Peyer's patch (tissue), 4 donors: Measurements from ENCODE around the gene RPL3. TPM values are rescaled to one million over a fixed set of nuclear protein-coding genes. Genes with fewer than 3 reads are reported as not detected.
A peak's percentile ranks its signal among the peaks of the same experiment; 100 is the strongest.

Experiments
- DNase-seq, 3 donors: peaks; one replicate each; pipeline ENCODE4 v3.0.0-alpha.2; 2017 to 2019
- H3K27ac ChIP-seq, 4 donors: fragments of 200-600 bp; sonication (generic); one replicate each; pipeline ENCODE4 v1.5.1; 2016 to 2019
- H3K27me3 ChIP-seq, 2 donors: fragments of 200-600 bp; sonication (generic); one replicate each; pipeline ENCODE4 v1.5.1; 2019
- H3K36me3 ChIP-seq, 3 donors: fragments of 200-600 bp; sonication (generic); one replicate each; pipeline ENCODE4 v1.5.1; 2016 to 2019
- H3K4me1 ChIP-seq, 4 donors: fragments of 200-600 bp; sonication (generic); one replicate each; pipeline ENCODE4 v1.5.1; 2016 to 2019
- H3K4me3 ChIP-seq, 4 donors: fragments of 200-600 bp; sonication (generic); 1 replicate in 3 of 4; 2 replicates in 1 of 4; pipeline ENCODE4 v1.5.1; 2016 to 2019; ENCODE audit warnings: mild to moderate bottlenecking in 1 of 4
- H3K9me3 ChIP-seq, 4 donors: fragments of 200-600 bp; sonication (generic); one replicate each; pipeline ENCODE4 v1.5.1; 2016 to 2019; ENCODE audit warnings: mild to moderate bottlenecking in 1 of 4
- CTCF ChIP-seq, 6 experiments: fragments of 450-650 bp in 4 of 6; fragments of 200-600 bp in 2 of 6; sonication (generic) in 1 of 6; IDR thresholded peaks; one replicate each; pipeline ENCODE4 v1.5.1; 2017 to 2019; ENCODE audit warnings: antibody characterized with exemption in 6 of 6, mild to moderate bottlenecking in 3 of 6, moderate library complexity in 1 of 6
- POLR2A ChIP-seq, 2 donors: fragments of 450-650 bp; IDR thresholded peaks; one replicate each; pipeline ENCODE4 v1.5.1; 2017; ENCODE audit warnings: antibody characterized with exemption in 2 of 2, mild to moderate bottlenecking in 2 of 2, moderate library complexity in 2 of 2
- total RNA-seq, 4 donors: library from RNA; depleted of rRNA; stranded (reverse); fragments of >200 nt; gene quantifications; one replicate each; pipeline ENCODE4 v1.1.0, GENCODE V29; 2016

RPL3 gene
- total RNA-seq, 4 donors from 2014 or later, result 736 to 1,914 (median 1,266) TPM

GRCh38 chr22:39317084-39317774 lies 2.2 kb downstream of the RPL3 start:
- H3K27me3 ChIP-seq, result no peaks in the 10 kb centered on the region
- TF ChIP-seq POLR2A (IDR thresholded peaks at IDR 0.05), result no peak
- no peak for TF ChIP-seq CTCF (IDR thresholded peaks at IDR 0.05)
- peak overlapping the region; percentile 89 to 99 (median 94) for H3K27ac ChIP-seq
- peak overlapping the region in 3 of 4 donors; percentile 18 to 73 (median 69) for H3K4me3 ChIP-seq
- H3K9me3 ChIP-seq, result no peaks in the 10 kb centered on the region
- peaks cover 5 to 37% (median 25%) of the 10 kb centered on the region in 4 donors for H3K4me1 ChIP-seq
- peaks cover 0 to 57% (median 5%) of the 10 kb centered on the region in 3 donors for H3K36me3 ChIP-seq
- peak; percentile 46 to 74 (median 57) for DNase-seq

- H3K9me3 ChIP-seq, result no peaks in the 10 kb centered on the region
- H3K27me3 ChIP-seq, result no peaks in the 10 kb centered on the region
- H3K4me1 ChIP-seq, result peaks cover 5 to 37% (median 25%) of the 10 kb centered on the region in 4 donors
- peak; percentile 73 to 84 (median 75) for DNase-seq
- TF ChIP-seq POLR2A (IDR thresholded peaks at IDR 0.05) (no peak), CTCF (IDR thresholded peaks at IDR 0.05) (peak; percentile 75 to 86 (median 79))
- peaks cover 0 to 63% (median 5%) of the 10 kb centered on the region in 3 donors for H3K36me3 ChIP-seq
- peak overlapping the region in 3 of 4 donors; percentile 38 to 89 (median 45) for H3K27ac ChIP-seq
- peak overlapping the region in 2 of 4 donors; percentile 18 to 20 for H3K4me3 ChIP-seq
Observed at GRCh38 chr22:39316440-39317083, 2.9 kb downstream of the RPL3 start.

GRCh38 chr22:39315389-39315788 lies 4.0 kb downstream of the RPL3 start:
- Histone ChIP-seq H3K4me1 (peaks cover 5 to 37% (median 25%) of the 10 kb centered on the region in 4 donors), H3K4me3 (no peak overlapping the region), H3K9me3 (no peaks in the 10 kb centered on the region), H3K36me3 (peaks cover 0 to 66% (median 5%) of the 10 kb centered on the region in 3 donors), H3K27ac (no peak overlapping the region), H3K27me3 (no peaks in the 10 kb centered on the region)
- TF ChIP-seq POLR2A (IDR thresholded peaks at IDR 0.05), result no peak
- no peak for TF ChIP-seq CTCF (IDR thresholded peaks at IDR 0.05)
- peak in 1 of 3 donors; percentile 36 for DNase-seq

- H3K36me3 ChIP-seq, result peaks cover 0 to 66% (median 5%) of the 10 kb centered on the region in 3 donors
- no peak for DNase-seq
- TF ChIP-seq CTCF (IDR thresholded peaks at IDR 0.05) (no peak), POLR2A (IDR thresholded peaks at IDR 0.05) (no peak)
- no peaks in the 10 kb centered on the region for H3K27me3 ChIP-seq
- no peaks in the 10 kb centered on the region for H3K9me3 ChIP-seq
- peaks cover 5 to 37% (median 25%) of the 10 kb centered on the region in 4 donors for H3K4me1 ChIP-seq
- no peak overlapping the region for H3K4me3 ChIP-seq
- H3K27ac ChIP-seq, result no peak overlapping the region
Observed at GRCh38 chr22:39314251-39314971, 5.0 kb downstream of the RPL3 start.

- Histone ChIP-seq H3K36me3 (peaks cover 0 to 66% (median 5%) of the 10 kb centered on the region in 3 donors), H3K9me3 (no peaks in the 10 kb centered on the region), H3K27me3 (no peaks in the 10 kb centered on the region), H3K4me1 (peaks cover 5 to 42% (median 21%) of the 10 kb centered on the region in 4 donors), H3K4me3 (no peak overlapping the region), H3K27ac (no peak overlapping the region)
- TF ChIP-seq POLR2A (IDR thresholded peaks at IDR 0.05), result no peak
- DNase-seq, result peak in 1 of 3 donors; percentile 34
Observed at GRCh38 chr22:39313258-39314001, 6.0 kb downstream of the RPL3 start.
